Measurements from ENCODE around the gene BLOC1S5.

GRCh38 chr6:7998103-7998725 lies 66.0 kb downstream of the BLOC1S5 start:
- TF ChIP-seq USF2 (IDR thresholded peaks at IDR 0.05; ENCODE audit: low read length) (no peak), TAF1 (IDR thresholded peaks at IDR 0.05; ENCODE audit: low read depth, low read length) (no peak), RAD21 (IDR thresholded peaks at IDR 0.05 in 1 of 2, conservative IDR thresholded peaks at IDR 0.05 in 1 of 2; ENCODE audit: low read depth in 2 of 2, low read length in 2 of 2) (no peak), SIX5 (IDR thresholded peaks at IDR 0.05; ENCODE audit: low read depth, low read length) (no peak), POLR2A (IDR thresholded peaks at IDR 0.05; ENCODE audit: control extremely low read depth in 1 of 2, low read depth in 2 of 2, low read length in 2 of 2) (no peak), POLR2AphosphoS5 (IDR thresholded peaks at IDR 0.05; ENCODE audit: low read depth, low read length) (no peak), SUZ12 (IDR thresholded peaks at IDR 0.05; ENCODE audit: low read length) (no peak), ATF2 (IDR thresholded peaks at IDR 0.05; ENCODE audit: low read length) (no peak), EP300 (IDR thresholded peaks at IDR 0.05; ENCODE audit: borderline replicate concordance in 1 of 2, low read depth in 2 of 2, low read length in 2 of 2) (no peak), RFX5 (IDR thresholded peaks at IDR 0.05; ENCODE audit: borderline replicate concordance, low read depth, low read length) (no peak)
